Measurements from ENCODE around the gene ATIC. TPM values are rescaled to one million over a fixed set of nuclear protein-coding genes. Genes with fewer than 3 reads are reported as not detected.

ATIC gene
- total and polyA plus RNA-seq, 2 donors (not counting 1 experiment from before 2014, with no cell fraction given), result 40.3 to 92.7 TPM

- no peak overlapping the region for H3K9ac ChIP-seq (ENCODE audit: insufficient read depth, low read length)
- H3K4me2 ChIP-seq (ENCODE audit: extremely low read depth, insufficient read depth, low read length), result no peak overlapping the region
- peaks cover 11% of the 10 kb centered on the region for H3K79me2 ChIP-seq (ENCODE audit: control insufficient read depth, insufficient read depth, low read length)
- DNase-seq (ENCODE audit: low read depth in 2 of 2), result no peak
- peaks cover 45% of the 10 kb centered on the region for H3K36me3 ChIP-seq (ENCODE audit: control insufficient read depth, insufficient read depth, low read length)
- peaks cover 3% of the 10 kb centered on the region for H3K4me1 ChIP-seq (ENCODE audit: control insufficient read depth, extremely low read depth, insufficient read depth, low read length)
- no peaks in the 10 kb centered on the region for H3K27me3 ChIP-seq (ENCODE audit: control insufficient read depth, insufficient read depth, low read length)
- H2AFZ ChIP-seq (ENCODE audit: low read length), result no peak overlapping the region
- H3K27ac ChIP-seq (ENCODE audit: insufficient read depth, low read length), result no peak overlapping the region
- TF ChIP-seq CTCF (conservative IDR thresholded peaks at IDR 0.05 in 1 of 2, IDR thresholded peaks at IDR 0.05 in 1 of 2; ENCODE audit: low read depth in 1 of 2, low read length in 2 of 2) (no peak), EZH2 (IDR thresholded peaks at IDR 0.05; ENCODE audit: low read length, missing control alignments) (no peak)
- H4K20me1 ChIP-seq (ENCODE audit: control insufficient read depth, extremely low read depth, insufficient read depth, low read length), result no peaks in the 10 kb centered on the region
- H3K9me3 ChIP-seq (ENCODE audit: control insufficient read depth, insufficient read depth, low read depth, low read length), result no peaks in the 10 kb centered on the region
- no peak overlapping the region for H3K4me3 ChIP-seq (replicated peaks in 1 of 4; ENCODE audit: control extremely low read depth in 1 of 4, insufficient read depth in 1 of 4, low read depth in 3 of 4, low read length in 4 of 4)
Measured at GRCh38 chr2:215392164-215392563, 80.3 kb downstream of the ATIC start.

GRCh38 chr2:215392687-215393270 is 80.9 kb downstream of the ATIC start:
- no peak for DNase-seq (ENCODE audit: low read depth in 2 of 2)
- H3K79me2 ChIP-seq (ENCODE audit: control insufficient read depth, insufficient read depth, low read length), result peaks cover 12% of the 10 kb centered on the region
- no peaks in the 10 kb centered on the region for H3K9me3 ChIP-seq (ENCODE audit: control insufficient read depth, insufficient read depth, low read depth, low read length)
- H3K27ac ChIP-seq (ENCODE audit: insufficient read depth, low read length), result no peak overlapping the region
- H3K27me3 ChIP-seq (ENCODE audit: control insufficient read depth, insufficient read depth, low read length), result no peaks in the 10 kb centered on the region
- no peak overlapping the region for H3K4me2 ChIP-seq (ENCODE audit: extremely low read depth, insufficient read depth, low read length)
- no peaks in the 10 kb centered on the region for H4K20me1 ChIP-seq (ENCODE audit: control insufficient read depth, extremely low read depth, insufficient read depth, low read length)
- no peak overlapping the region for H2AFZ ChIP-seq (ENCODE audit: low read length)
- no peak overlapping the region for H3K4me3 ChIP-seq (replicated peaks in 1 of 4; ENCODE audit: control extremely low read depth in 1 of 4, insufficient read depth in 1 of 4, low read depth in 3 of 4, low read length in 4 of 4)
- no peak for TF ChIP-seq CTCF (conservative IDR thresholded peaks at IDR 0.05 in 1 of 2, IDR thresholded peaks at IDR 0.05 in 1 of 2; ENCODE audit: low read depth in 1 of 2, low read length in 2 of 2)
- TF ChIP-seq EZH2 (IDR thresholded peaks at IDR 0.05; ENCODE audit: low read length, missing control alignments), result no peak
- H3K9ac ChIP-seq (ENCODE audit: insufficient read depth, low read length), result no peak overlapping the region
- H3K36me3 ChIP-seq (ENCODE audit: control insufficient read depth, insufficient read depth, low read length), result peaks cover 44% of the 10 kb centered on the region
- H3K4me1 ChIP-seq (ENCODE audit: control insufficient read depth, extremely low read depth, insufficient read depth, low read length), result peaks cover 6% of the 10 kb centered on the region

- no peak overlapping the region for H3K27ac ChIP-seq (ENCODE audit: insufficient read depth, low read length)
- no peak overlapping the region for H3K4me2 ChIP-seq (ENCODE audit: extremely low read depth, insufficient read depth, low read length)
Measured at GRCh38 chr2:215394102-215394805, 82.4 kb downstream of the ATIC start.

More at GRCh38 chr2:215394102-215394805, 82.4 kb downstream of the ATIC start:
- no peak overlapping the region for H3K9ac ChIP-seq (ENCODE audit: insufficient read depth, low read length)
- H4K20me1 ChIP-seq (ENCODE audit: control insufficient read depth, extremely low read depth, insufficient read depth, low read length), result no peaks in the 10 kb centered on the region
- TF ChIP-seq CTCF (conservative IDR thresholded peaks at IDR 0.05 in 1 of 2, IDR thresholded peaks at IDR 0.05 in 1 of 2; ENCODE audit: low read depth in 1 of 2, low read length in 2 of 2) (no peak), EZH2 (IDR thresholded peaks at IDR 0.05; ENCODE audit: low read length, missing control alignments) (no peak)
- H3K27me3 ChIP-seq (ENCODE audit: control insufficient read depth, insufficient read depth, low read length), result no peaks in the 10 kb centered on the region
- DNase-seq (ENCODE audit: low read depth in 2 of 2), result no peak
- peaks cover 17% of the 10 kb centered on the region for H3K4me1 ChIP-seq (ENCODE audit: control insufficient read depth, extremely low read depth, insufficient read depth, low read length)
- H3K79me2 ChIP-seq (ENCODE audit: control insufficient read depth, insufficient read depth, low read length), result peaks cover 16% of the 10 kb centered on the region
- H3K9me3 ChIP-seq (ENCODE audit: control insufficient read depth, insufficient read depth, low read depth, low read length), result no peaks in the 10 kb centered on the region
- no peak overlapping the region for H2AFZ ChIP-seq (ENCODE audit: low read length)
- no peak overlapping the region for H3K4me3 ChIP-seq (replicated peaks in 1 of 4; ENCODE audit: control extremely low read depth in 1 of 4, insufficient read depth in 1 of 4, low read depth in 3 of 4, low read length in 4 of 4)
- peaks cover 47% of the 10 kb centered on the region for H3K36me3 ChIP-seq (ENCODE audit: control insufficient read depth, insufficient read depth, low read length)
